Activated naive CD4-positive, alpha-beta T cell treated with anti-CD3 and anti-CD28 coated beads, Interleukin-2, amount 50 U/mL, for 24 hours (primary cell): ENCODE measurements around the gene IGFLR1.

Source experiments
- H3K27ac Mint-ChIP-seq: one replicate; pipeline ENCODE4 v1.8.0; 2021; ENCODE audit warnings: mild to moderate bottlenecking, mixed read lengths
- H3K27me3 Mint-ChIP-seq: one replicate; pipeline ENCODE4 v1.8.0; 2021; ENCODE audit warnings: mixed read lengths
- H3K36me3 Mint-ChIP-seq: one replicate; pipeline ENCODE4 v1.8.0; 2021; ENCODE audit warnings: mixed read lengths
- H3K4me1 Mint-ChIP-seq: one replicate; pipeline ENCODE4 v1.8.0; 2021; ENCODE audit warnings: mixed read lengths
- H3K4me3 Mint-ChIP-seq: one replicate; pipeline ENCODE4 v1.8.0; 2021; ENCODE audit warnings: mild to moderate bottlenecking, mixed read lengths
- H3K9me3 Mint-ChIP-seq: one replicate; pipeline ENCODE4 v1.8.0; 2021; ENCODE audit warnings: mixed read lengths

IGFLR1 gene

GRCh38 chr19:35751839-35752745 lies 9.8 kb upstream of the IGFLR1 start:
- no peak overlapping the region for H3K27ac Mint-ChIP-seq
- peaks cover 4% of the 10 kb centered on the region for H3K36me3 Mint-ChIP-seq
- no peak overlapping the region for H3K4me3 Mint-ChIP-seq
- H3K9me3 Mint-ChIP-seq: no peaks in the 10 kb centered on the region
- peaks cover 5% of the 10 kb centered on the region for H3K27me3 Mint-ChIP-seq
- peaks cover 39% of the 10 kb centered on the region for H3K4me1 Mint-ChIP-seq

GRCh38 chr19:35750167-35750566 lies 7.9 kb upstream of the IGFLR1 start:
- H3K27ac Mint-ChIP-seq: no peak overlapping the region
- H3K27me3 Mint-ChIP-seq: peaks cover 3% of the 10 kb centered on the region
- H3K36me3 Mint-ChIP-seq: peaks cover 4% of the 10 kb centered on the region
- H3K4me1 Mint-ChIP-seq: peaks cover 43% of the 10 kb centered on the region
- H3K9me3 Mint-ChIP-seq: no peaks in the 10 kb centered on the region
- peak overlapping the region; percentile 30 for H3K4me3 Mint-ChIP-seq

- Mint-ChIP-seq H3K27ac (peak within 1 kb of the TSS; percentile 96), H3K9me3 (no peaks in the 10 kb centered on the region), H3K4me3 (peak within 1 kb of the TSS; percentile 98), H3K4me1 (peaks cover 51% of the 10 kb centered on the region), H3K27me3 (no peaks in the 10 kb centered on the region), H3K36me3 (peaks cover 1% of the 10 kb centered on the region)
Observed at GRCh38 chr19:35748106-35749020, 6.1 kb upstream of the IGFLR1 start, which contains the start of gene LIN37. TSS of gene LIN37 (plus strand) at chr19:35748576. CDS start at chr19:35748725, 149 bp downstream.

GRCh38 chr19:35746531-35746930 lies 4.3 kb upstream of the IGFLR1 start:
- no peaks in the 10 kb centered on the region for H3K9me3 Mint-ChIP-seq
- peaks cover 63% of the 10 kb centered on the region for H3K4me1 Mint-ChIP-seq
- H3K27ac Mint-ChIP-seq: peak overlapping the region; percentile 91
- H3K36me3 Mint-ChIP-seq: peaks cover 2% of the 10 kb centered on the region
- H3K4me3 Mint-ChIP-seq: peak overlapping the region; percentile 91
- no peaks in the 10 kb centered on the region for H3K27me3 Mint-ChIP-seq

GRCh38 chr19:35746087-35746462 lies 3.8 kb upstream of the IGFLR1 start:
- H3K4me3 Mint-ChIP-seq: peak overlapping the region; percentile 91
- peaks cover 2% of the 10 kb centered on the region for H3K36me3 Mint-ChIP-seq
- H3K27me3 Mint-ChIP-seq: no peaks in the 10 kb centered on the region
- peak overlapping the region; percentile 97 for H3K27ac Mint-ChIP-seq
- H3K9me3 Mint-ChIP-seq: no peaks in the 10 kb centered on the region
- H3K4me1 Mint-ChIP-seq: peaks cover 64% of the 10 kb centered on the region

DNA sequence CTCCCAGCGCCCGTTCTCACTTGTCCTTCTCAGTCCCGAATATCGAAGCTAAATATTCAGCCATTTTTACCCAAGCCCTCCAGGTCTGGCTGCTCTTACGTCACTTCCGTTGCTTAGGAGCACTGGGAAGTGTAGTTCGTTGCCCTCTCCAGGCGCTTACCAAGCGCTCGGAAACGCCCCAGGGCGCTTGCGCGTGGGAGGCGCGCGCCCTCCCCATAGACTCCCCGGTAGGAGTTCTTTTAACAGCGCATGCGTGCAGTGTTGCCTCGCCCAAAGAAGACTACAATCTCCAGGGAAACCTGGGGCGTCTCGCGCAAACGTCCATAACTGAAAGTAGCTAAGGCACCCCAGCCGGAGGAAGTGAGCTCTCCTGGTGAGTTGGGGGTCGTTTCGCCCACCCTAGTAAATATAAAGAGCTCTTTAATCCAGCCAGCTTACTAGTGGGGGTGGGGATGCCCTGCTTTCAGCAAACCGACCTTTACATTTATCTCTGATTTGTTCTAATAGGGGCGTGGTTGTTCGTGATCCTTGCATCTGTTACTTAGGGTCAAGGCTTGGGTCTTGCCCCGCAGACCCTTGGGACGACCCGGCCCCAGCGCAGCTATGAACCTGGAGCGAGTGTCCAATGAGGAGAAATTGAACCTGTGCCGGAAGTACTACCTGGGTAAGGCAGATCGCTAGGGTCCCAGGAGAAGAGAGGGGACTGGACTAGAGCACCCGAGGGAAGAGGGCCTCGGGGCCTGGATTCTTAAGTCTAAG lies 3.3 kb upstream of the IGFLR1 start, which contains the start of the genes PSENEN and U2AF1L4:
PSENEN (plus strand) TSS at position 324 of the 759 bp plus-strand sequence; CDS start at position 604, 280 bp downstream.
U2AF1L4 (minus strand) TSS at position 91 of the 759 bp plus-strand sequence; CDS start at position 64, 27 bp downstream.
- Mint-ChIP-seq H3K27me3 (no peaks in the 10 kb centered on the region), H3K36me3 (peaks cover 2% of the 10 kb centered on the region), H3K27ac (peak within 1 kb of the TSS; percentile 97), H3K4me1 (peaks cover 70% of the 10 kb centered on the region), H3K4me3 (peak within 1 kb of the TSS; percentile 91), H3K9me3 (no peaks in the 10 kb centered on the region)

- Mint-ChIP-seq H3K9me3 (no peaks in the 10 kb centered on the region), H3K36me3 (peaks cover 2% of the 10 kb centered on the region), H3K27ac (peak overlapping the region; percentile 97), H3K4me3 (peak overlapping the region; percentile 91), H3K27me3 (no peaks in the 10 kb centered on the region), H3K4me1 (peaks cover 70% of the 10 kb centered on the region)
Observed at GRCh38 chr19:35744430-35745327, 2.4 kb upstream of the IGFLR1 start.

GRCh38 chr19:35743640-35744429 lies 1.6 kb upstream of the IGFLR1 start:
- Mint-ChIP-seq H3K4me3 (peak overlapping the region; percentile 91), H3K4me1 (peaks cover 65% of the 10 kb centered on the region)

GRCh38 chr19:35741203-35741515 lies 1.1 kb downstream of the IGFLR1 start:
- H3K27me3 Mint-ChIP-seq: no peaks in the 10 kb centered on the region
- H3K9me3 Mint-ChIP-seq: no peaks in the 10 kb centered on the region
- peaks cover 63% of the 10 kb centered on the region for H3K4me1 Mint-ChIP-seq
- peak overlapping the region; percentile 93 for H3K27ac Mint-ChIP-seq
- peaks cover 2% of the 10 kb centered on the region for H3K36me3 Mint-ChIP-seq
- peak overlapping the region; percentile 90 for H3K4me3 Mint-ChIP-seq

More at GRCh38 chr19:35743640-35744429, 1.6 kb upstream of the IGFLR1 start:
- H3K27ac Mint-ChIP-seq: peak overlapping the region; percentile 97
- H3K9me3 Mint-ChIP-seq: no peaks in the 10 kb centered on the region
- H3K27me3 Mint-ChIP-seq: no peaks in the 10 kb centered on the region
- peaks cover 2% of the 10 kb centered on the region for H3K36me3 Mint-ChIP-seq

DNA sequence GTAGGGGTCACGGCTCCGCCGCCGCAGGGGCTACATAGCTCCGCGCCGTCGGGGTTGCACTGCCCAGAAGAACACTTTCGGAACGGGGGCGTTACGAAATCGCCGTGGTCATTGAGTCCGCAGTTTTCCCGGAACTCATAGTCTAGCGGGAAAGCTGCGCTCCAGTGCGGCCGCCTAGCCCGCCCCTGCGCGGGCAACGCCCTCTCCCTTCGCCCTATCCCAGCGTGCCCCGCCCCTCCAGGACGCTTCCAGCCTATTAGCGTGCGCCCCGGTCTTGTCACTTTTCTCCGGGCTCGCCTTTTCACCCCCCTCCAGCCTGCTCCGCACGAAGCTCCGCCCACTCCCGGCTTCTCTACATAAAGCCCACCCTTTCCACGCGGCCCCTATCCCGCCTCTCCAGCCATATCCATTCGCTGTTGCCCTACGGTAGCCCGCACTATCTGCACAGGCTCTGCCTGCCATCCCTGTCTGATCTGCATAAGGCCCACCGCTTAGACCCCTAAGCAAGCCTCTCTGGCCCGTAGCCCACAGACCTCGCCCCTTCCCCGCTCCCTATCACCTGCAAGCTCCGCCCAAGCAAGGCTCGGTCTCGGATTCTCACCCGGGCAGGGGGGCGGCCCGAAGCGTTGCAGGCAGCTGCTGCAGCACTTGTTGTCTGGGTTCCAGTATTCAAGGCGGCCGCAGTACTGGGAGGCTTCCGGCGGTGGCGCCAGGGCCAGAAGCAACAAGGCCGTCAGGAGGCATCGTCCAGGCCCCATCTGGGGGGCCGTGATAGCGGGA lies 1.6 kb downstream of the IGFLR1 start:
- Mint-ChIP-seq H3K4me3 (peak overlapping the region; percentile 90), H3K4me1 (peaks cover 60% of the 10 kb centered on the region), H3K9me3 (no peaks in the 10 kb centered on the region), H3K27ac (peak overlapping the region; percentile 93), H3K27me3 (no peaks in the 10 kb centered on the region), H3K36me3 (peaks cover 3% of the 10 kb centered on the region)

DNA sequence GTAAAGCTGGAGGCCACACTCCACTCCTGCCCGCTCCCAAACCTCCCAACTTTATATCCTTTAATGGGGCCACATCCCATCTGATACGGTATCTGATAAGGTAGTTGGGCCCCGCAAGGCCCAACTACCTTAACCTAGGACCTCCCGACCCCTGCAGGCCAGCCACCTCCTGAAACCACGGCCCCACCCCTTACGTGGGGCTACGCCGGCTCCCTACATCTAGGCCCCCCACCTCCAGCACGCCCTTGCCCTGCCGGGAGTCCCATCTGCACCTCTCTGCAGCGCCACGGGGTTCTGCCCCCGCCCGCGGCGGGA lies 2.2 kb downstream of the IGFLR1 start:
- Mint-ChIP-seq H3K27ac (no peak overlapping the region), H3K4me1 (peaks cover 60% of the 10 kb centered on the region), H3K27me3 (no peaks in the 10 kb centered on the region), H3K36me3 (peaks cover 4% of the 10 kb centered on the region), H3K4me3 (peak overlapping the region; percentile 90), H3K9me3 (no peaks in the 10 kb centered on the region)

DNA sequence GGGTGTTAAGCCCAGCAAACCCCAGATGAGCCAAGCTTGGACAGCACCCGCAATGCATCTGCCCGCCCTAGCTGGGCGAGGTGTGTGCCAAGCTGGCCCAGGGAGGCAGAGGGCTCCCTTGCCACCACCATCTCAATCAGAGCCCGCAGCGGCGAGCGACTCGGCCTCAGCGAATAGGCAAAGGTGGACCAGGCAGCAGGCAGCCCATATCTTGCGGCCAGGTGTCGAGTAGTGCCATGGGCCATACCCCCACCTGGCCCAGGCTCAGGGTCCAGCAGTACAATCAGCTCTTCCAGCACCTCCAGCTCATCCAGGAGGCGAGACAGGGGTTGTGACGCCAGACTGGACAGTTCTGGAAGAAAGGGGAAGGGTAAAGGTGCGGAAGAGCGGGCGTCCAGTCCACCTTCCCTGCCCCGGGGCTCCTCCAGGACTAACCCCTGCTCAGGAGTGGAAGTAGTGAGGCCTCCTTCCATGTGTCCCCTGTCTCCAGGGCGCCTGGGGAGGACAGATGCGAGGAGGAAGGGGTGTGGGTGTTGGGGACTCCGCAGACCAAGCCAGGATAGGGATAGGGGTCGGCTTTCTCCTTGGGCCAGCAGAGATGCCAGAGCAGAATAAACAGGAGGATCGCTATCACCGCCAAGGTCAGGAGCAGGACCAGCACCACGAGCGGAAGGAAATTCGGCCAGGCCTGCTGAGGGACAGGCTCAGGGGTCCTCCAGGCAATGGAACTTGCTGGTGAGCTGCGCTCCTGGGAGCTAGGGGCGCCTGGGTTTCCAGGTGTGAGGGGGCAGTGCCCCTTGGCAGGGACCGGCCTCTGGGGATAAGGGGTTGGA lies 2.8 kb downstream of the IGFLR1 start:
- H3K9me3 Mint-ChIP-seq: no peaks in the 10 kb centered on the region
- no peaks in the 10 kb centered on the region for H3K27me3 Mint-ChIP-seq
- H3K4me1 Mint-ChIP-seq: peaks cover 59% of the 10 kb centered on the region
- H3K4me3 Mint-ChIP-seq: peak overlapping the region; percentile 90
- H3K36me3 Mint-ChIP-seq: peaks cover 4% of the 10 kb centered on the region
- H3K27ac Mint-ChIP-seq: peak overlapping the region; percentile 81
